ENCODE data around the gene LTO1.

DNA sequence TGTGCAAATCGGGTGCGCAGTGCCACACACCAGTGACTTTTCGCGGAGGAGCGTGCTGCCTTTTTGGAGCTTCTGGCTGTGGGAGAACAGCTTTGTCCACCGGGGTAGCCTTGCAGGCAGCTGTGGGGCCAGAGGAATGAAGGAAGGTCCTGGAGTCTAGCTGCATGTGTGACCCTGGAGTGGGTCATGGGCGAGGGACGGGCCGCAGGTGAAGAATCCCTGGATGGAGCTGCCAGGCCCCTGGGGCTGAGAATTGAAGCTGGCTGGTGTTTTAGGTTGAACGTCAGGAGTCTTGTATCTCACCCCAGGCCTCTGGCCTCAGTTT, 25.6 kb downstream of the LTO1 start:
- TF ChIP-seq, protein P1, sequence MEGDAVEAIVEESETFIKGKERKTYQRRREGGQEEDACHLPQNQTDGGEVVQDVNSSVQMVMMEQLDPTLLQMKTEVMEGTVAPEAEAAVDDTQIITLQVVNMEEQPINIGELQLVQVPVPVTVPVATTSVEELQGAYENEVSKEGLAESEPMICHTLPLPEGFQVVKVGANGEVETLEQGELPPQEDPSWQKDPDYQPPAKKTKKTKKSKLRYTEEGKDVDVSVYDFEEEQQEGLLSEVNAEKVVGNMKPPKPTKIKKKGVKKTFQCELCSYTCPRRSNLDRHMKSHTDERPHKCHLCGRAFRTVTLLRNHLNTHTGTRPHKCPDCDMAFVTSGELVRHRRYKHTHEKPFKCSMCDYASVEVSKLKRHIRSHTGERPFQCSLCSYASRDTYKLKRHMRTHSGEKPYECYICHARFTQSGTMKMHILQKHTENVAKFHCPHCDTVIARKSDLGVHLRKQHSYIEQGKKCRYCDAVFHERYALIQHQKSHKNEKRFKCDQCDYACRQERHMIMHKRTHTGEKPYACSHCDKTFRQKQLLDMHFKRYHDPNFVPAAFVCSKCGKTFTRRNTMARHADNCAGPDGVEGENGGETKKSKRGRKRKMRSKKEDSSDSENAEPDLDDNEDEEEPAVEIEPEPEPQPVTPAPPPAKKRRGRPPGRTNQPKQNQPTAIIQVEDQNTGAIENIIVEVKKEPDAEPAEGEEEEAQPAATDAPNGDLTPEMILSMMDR (conservative IDR thresholded peaks at IDR 0.05; ENCODE audit: low read depth, low read length), result no peak
- TF ChIP-seq EZH2 (IDR thresholded peaks at IDR 0.05; ENCODE audit: low read length, unreplicated experiment) (no peak), EZH2phosphoT487 (IDR thresholded peaks at IDR 0.05; ENCODE audit: borderline replicate concordance, low read length) (no peak)

All from PC-3 (cell line).